ENCODE data around the gene SLC35F3. TPM values are rescaled to one million over a fixed set of nuclear protein-coding genes. Genes with fewer than 3 reads are reported as not detected.

SLC35F3 gene
- polyA plus RNA-seq, 1 donor (not counting 4 experiments of a cell fraction or from before 2014, with no cell fraction given): 13.8 TPM

DNA sequence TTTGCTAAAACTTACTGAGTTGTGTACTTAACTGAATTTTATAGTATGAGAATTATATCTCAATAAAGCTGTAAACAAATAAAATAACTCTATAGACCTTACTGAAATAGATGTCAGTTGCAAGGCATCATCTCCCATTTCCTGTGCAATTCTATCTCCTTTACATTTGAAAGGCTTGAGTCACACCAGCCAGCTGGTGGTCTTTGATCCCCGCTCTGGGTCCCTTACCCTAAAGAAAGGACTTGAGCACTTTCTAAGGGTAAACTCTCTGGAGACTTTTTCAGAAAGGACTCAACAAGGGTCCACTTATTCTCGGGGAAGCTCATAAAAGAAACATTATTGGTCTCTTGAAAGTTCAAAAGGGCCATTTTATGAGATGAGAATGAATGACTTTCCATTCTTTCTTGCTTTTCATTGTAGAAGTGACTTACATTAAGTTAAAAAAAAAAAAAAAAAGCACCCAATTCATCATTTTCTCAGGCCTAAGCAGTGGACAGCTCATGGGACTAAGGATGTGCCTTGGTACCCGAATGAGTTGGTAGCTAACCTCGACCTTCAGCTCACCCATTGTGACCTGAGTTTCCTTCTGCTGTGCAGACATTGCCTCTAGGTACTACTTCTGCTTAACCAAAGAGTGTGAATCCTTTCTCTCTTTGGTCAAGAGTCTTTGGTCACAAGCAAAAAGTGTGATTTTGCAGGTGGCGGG, 321.8 kb downstream of the SLC35F3 start:
- no peak for FAIRE-seq
- H3K27ac ChIP-seq (ENCODE audit: control insufficient read depth, insufficient read depth, low read length): no peak overlapping the region

DNA sequence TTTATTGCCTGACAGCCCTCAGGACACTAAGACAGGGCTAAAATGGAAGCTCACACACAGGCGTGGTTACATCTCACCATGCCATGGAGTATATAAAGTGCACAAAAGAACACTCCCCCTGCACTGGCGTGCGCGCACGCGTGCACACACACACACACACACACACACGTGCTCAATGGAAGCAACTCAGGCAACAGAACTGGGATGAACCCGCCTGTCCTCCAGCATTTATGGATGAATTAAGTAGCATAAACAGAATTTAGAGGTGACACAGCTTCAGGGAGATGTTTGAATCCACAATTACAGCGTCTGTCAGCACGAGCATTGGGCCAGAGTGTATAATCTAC, 322.3 kb downstream of the SLC35F3 start:
- no peak overlapping the region for H3K4me2 ChIP-seq (ENCODE audit: control insufficient read depth, extremely low read depth, insufficient read depth, low read depth, low read length)
- no peaks in the 10 kb centered on the region for H4K20me1 ChIP-seq (ENCODE audit: control insufficient read depth, extremely low read depth, insufficient read depth, low read length)
- dilution Hi-C loops (cut with MboI; ENCODE audit: extremely low pct_ligation_motif_present, low sequenced_read_pairs): no loop called here
- H3K4me1 ChIP-seq (ENCODE audit: control insufficient read depth, extremely low read depth, insufficient read depth, low read length): peaks cover 14% of the 10 kb centered on the region
- H3K36me3 ChIP-seq (ENCODE audit: control insufficient read depth in 2 of 2, extremely low read depth in 1 of 2, insufficient read depth in 2 of 2, low read length in 2 of 2): peaks cover 0 to 1% of the 10 kb centered on the region in 2 experiments
- TF ChIP-seq, protein P1, sequence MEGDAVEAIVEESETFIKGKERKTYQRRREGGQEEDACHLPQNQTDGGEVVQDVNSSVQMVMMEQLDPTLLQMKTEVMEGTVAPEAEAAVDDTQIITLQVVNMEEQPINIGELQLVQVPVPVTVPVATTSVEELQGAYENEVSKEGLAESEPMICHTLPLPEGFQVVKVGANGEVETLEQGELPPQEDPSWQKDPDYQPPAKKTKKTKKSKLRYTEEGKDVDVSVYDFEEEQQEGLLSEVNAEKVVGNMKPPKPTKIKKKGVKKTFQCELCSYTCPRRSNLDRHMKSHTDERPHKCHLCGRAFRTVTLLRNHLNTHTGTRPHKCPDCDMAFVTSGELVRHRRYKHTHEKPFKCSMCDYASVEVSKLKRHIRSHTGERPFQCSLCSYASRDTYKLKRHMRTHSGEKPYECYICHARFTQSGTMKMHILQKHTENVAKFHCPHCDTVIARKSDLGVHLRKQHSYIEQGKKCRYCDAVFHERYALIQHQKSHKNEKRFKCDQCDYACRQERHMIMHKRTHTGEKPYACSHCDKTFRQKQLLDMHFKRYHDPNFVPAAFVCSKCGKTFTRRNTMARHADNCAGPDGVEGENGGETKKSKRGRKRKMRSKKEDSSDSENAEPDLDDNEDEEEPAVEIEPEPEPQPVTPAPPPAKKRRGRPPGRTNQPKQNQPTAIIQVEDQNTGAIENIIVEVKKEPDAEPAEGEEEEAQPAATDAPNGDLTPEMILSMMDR (optimal IDR thresholded peaks at IDR 0.05 in 1 of 3, IDR thresholded peaks at IDR 0.05 in 1 of 3, conservative IDR thresholded peaks at IDR 0.05 in 1 of 3; ENCODE audit: extremely low read depth in 1 of 3, insufficient read depth in 2 of 3, low read length in 3 of 3): no peak
- no peak for TF ChIP-seq EZH2 (IDR thresholded peaks at IDR 0.05; ENCODE audit: low read length)
- no peak overlapping the region for H3K27ac ChIP-seq (ENCODE audit: control insufficient read depth, insufficient read depth, low read length)
- no peak overlapping the region for H3K9ac ChIP-seq (ENCODE audit: control insufficient read depth, extremely low read depth, insufficient read depth, low read length)
- peaks cover 2% of the 10 kb centered on the region for H3K9me1 ChIP-seq (ENCODE audit: control insufficient read depth, extremely low read depth, insufficient read depth, low read length)
- H3K9me3 ChIP-seq (ENCODE audit: control insufficient read depth, low read depth, low read length): no peaks in the 10 kb centered on the region
- DNase-seq (ENCODE audit: low read depth, low spot score) (no peak), FAIRE-seq (no peak)
- no peaks in the 10 kb centered on the region for H3K79me2 ChIP-seq (ENCODE audit: control insufficient read depth, insufficient read depth, low read length)
- no peak overlapping the region for H2AFZ ChIP-seq (ENCODE audit: control insufficient read depth, low read length)
- no peak overlapping the region for H3K4me3 ChIP-seq (ENCODE audit: control insufficient read depth in 2 of 3, extremely low read depth in 1 of 3, insufficient read depth in 2 of 3, low read depth in 1 of 3, low read length in 3 of 3)
- H3K27me3 ChIP-seq (ENCODE audit: control insufficient read depth, extremely low read depth, insufficient read depth, low read length): no peaks in the 10 kb centered on the region

More for the DNA sequence above, 321.8 kb downstream of the SLC35F3 start:
- Histone ChIP-seq H2AFZ (ENCODE audit: control insufficient read depth, low read length) (no peak overlapping the region), H4K20me1 (ENCODE audit: control insufficient read depth, extremely low read depth, insufficient read depth, low read length) (no peaks in the 10 kb centered on the region), H3K27me3 (ENCODE audit: control insufficient read depth, extremely low read depth, insufficient read depth, low read length) (no peaks in the 10 kb centered on the region), H3K4me1 (ENCODE audit: control insufficient read depth, extremely low read depth, insufficient read depth, low read length) (peaks cover 14% of the 10 kb centered on the region), H3K4me3 (ENCODE audit: control insufficient read depth in 2 of 3, extremely low read depth in 1 of 3, insufficient read depth in 2 of 3, low read depth in 1 of 3, low read length in 3 of 3) (no peak overlapping the region), H3K9ac (ENCODE audit: control insufficient read depth, extremely low read depth, insufficient read depth, low read length) (no peak overlapping the region), H3K4me2 (ENCODE audit: control insufficient read depth, extremely low read depth, insufficient read depth, low read depth, low read length) (no peak overlapping the region), H3K9me1 (ENCODE audit: control insufficient read depth, extremely low read depth, insufficient read depth, low read length) (peaks cover 2% of the 10 kb centered on the region), H3K9me3 (ENCODE audit: control insufficient read depth, low read depth, low read length) (no peaks in the 10 kb centered on the region), H3K79me2 (ENCODE audit: control insufficient read depth, insufficient read depth, low read length) (no peaks in the 10 kb centered on the region), H3K36me3 (ENCODE audit: control insufficient read depth in 2 of 2, extremely low read depth in 1 of 2, insufficient read depth in 2 of 2, low read length in 2 of 2) (no peaks in the 10 kb centered on the region)
- no peak for DNase-seq (ENCODE audit: low read depth, low spot score)
- TF ChIP-seq, protein P1 (optimal IDR thresholded peaks at IDR 0.05 in 1 of 3, IDR thresholded peaks at IDR 0.05 in 1 of 3, conservative IDR thresholded peaks at IDR 0.05 in 1 of 3; ENCODE audit: extremely low read depth in 1 of 3, insufficient read depth in 2 of 3, low read length in 3 of 3): no peak
- no peak for TF ChIP-seq EZH2 (IDR thresholded peaks at IDR 0.05; ENCODE audit: low read length)
- dilution Hi-C loops (cut with MboI; ENCODE audit: extremely low pct_ligation_motif_present, low sequenced_read_pairs): no loop called here
